Uterus (tissue), 4 donors: Measurements from ENCODE around the gene KLHL21. TPM values are rescaled to one million over a fixed set of nuclear protein-coding genes. Genes with fewer than 3 reads are reported as not detected.
A peak's percentile ranks its signal among the peaks of the same experiment; 100 is the strongest.

ENCODE experiments used
- DNase-seq, 2 donors: peaks; one replicate each; pipeline ENCODE4 v3.0.0-alpha.2; 2019 to 2020
- H3K27ac ChIP-seq, 2 donors: fragments of 200-600 bp; sonication (generic); 1 replicate in 1 of 2; 2 replicates in 1 of 2; pipeline ENCODE4 v1.5.1; 2016 to 2018
- H3K27me3 ChIP-seq, 2 donors: fragments of 200-600 bp; sonication (generic); one replicate each; pipeline ENCODE4 v1.5.1; 2018 to 2019; ENCODE audit warnings: control low read depth in 1 of 2
- H3K36me3 ChIP-seq, 2 donors: fragments of 200-600 bp; sonication (generic); one replicate each; pipeline ENCODE4 v1.5.1; 2019; ENCODE audit warnings: control low read depth in 1 of 2
- H3K4me1 ChIP-seq, 2 donors: fragments of 200-600 bp; sonication (generic); one replicate each; pipeline ENCODE4 v1.5.1; 2018 to 2019; ENCODE audit warnings: control low read depth in 1 of 2
- H3K4me3 ChIP-seq, 2 donors: fragments of 200-600 bp; sonication (generic); 1 replicate in 1 of 2; 2 replicates in 1 of 2; pipeline ENCODE4 v1.5.1; 2018 to 2019; ENCODE audit warnings: mild to moderate bottlenecking in 1 of 2
- H3K9me3 ChIP-seq, 2 donors: fragments of 200-600 bp; sonication (generic); one replicate each; pipeline ENCODE4 v1.5.1; 2019; ENCODE audit warnings: control low read depth in 1 of 2
- CTCF ChIP-seq, 4 experiments: fragments of 200-600 bp in 2 of 4; fragments of 450-650 bp in 2 of 4; sonication (generic) in 2 of 4; IDR thresholded peaks; one replicate each; pipeline ENCODE4 v1.5.1; 2016 to 2019; ENCODE audit warnings: antibody characterized with exemption in 4 of 4, mild to moderate bottlenecking in 2 of 4, moderate library complexity in 1 of 4
- POLR2A ChIP-seq, 2 donors: fragments of 450-650 bp; IDR thresholded peaks; one replicate each; pipeline ENCODE4 v1.6.1; 2016; ENCODE audit warnings: antibody characterized with exemption in 2 of 2, mild to moderate bottlenecking in 1 of 2, moderate library complexity in 1 of 2
- intact Hi-C: fragments of 100-400 bp; cut with DNase I; formaldehyde crosslinking; loops from one replicate; pipeline ENCODE4 v1.15.1; 2023; ENCODE audit warnings: low total_unique reads
- total RNA-seq, 4 donors: library from RNA; depleted of rRNA in 3 of 4; stranded (reverse); fragments of >200 nt in 3 of 4; gene quantifications; one replicate each; pipeline versions ENCODE4 v1.1.0 to v1.2.4, GENCODE V29; 2014 to 2023
- donor health status: DM: yes; HTN: yes; CAD: no.

KLHL21 gene
- total RNA-seq, 4 donors from 2014 or later: 17.4 to 31.1 (median 20.6) TPM

DNA sequence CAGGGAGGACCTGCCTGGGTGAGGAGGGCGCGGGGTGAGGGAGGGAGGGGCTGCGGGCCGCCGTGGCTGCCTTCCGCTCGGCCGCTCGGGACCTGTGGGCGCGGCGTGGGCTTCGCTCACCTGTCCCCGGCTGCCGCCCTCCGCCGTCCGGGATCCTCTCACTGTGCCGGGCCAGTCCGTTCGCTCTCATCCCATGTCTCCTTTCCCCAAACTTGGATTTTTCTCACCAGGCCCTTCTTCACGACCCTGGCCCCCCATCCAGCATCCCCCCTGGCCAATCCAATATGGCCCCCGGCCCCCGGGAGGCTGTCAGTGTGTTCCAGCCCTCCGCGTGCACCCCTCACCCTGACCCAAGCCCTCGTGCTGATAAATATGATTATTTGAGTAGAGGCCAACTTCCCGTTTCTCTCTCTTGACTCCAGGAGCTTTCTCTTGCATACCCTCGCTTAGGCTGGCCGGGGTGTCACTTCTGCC lies 22.5 kb downstream of the KLHL21 start:
- H3K36me3 ChIP-seq: no peaks in the 10 kb centered on the region
- H3K27ac ChIP-seq: peak overlapping the region; percentile 91 to 94
- TF ChIP-seq CTCF (IDR thresholded peaks at IDR 0.05): no peak
- TF ChIP-seq POLR2A (IDR thresholded peaks at IDR 0.05): no peak
- peaks cover 0 to 9% of the 10 kb centered on the region in 2 donors for H3K4me1 ChIP-seq
- no peaks in the 10 kb centered on the region for H3K9me3 ChIP-seq
- DNase-seq: no peak
- no peaks in the 10 kb centered on the region for H3K27me3 ChIP-seq
- H3K4me3 ChIP-seq: peak overlapping the region; percentile 69 to 85
- intact Hi-C loops: no loop called here

GRCh38 chr1:6579374-6580118 lies 23.1 kb downstream of the KLHL21 start, which contains the start of gene ZBTB48:
ZBTB48 (plus strand) TSS chr1:6579994; CDS start chr1:6580610, 616 bp downstream.
- DNase-seq: peak; percentile 99 to 100
- Histone ChIP-seq H3K4me3 (peak within 1 kb of the TSS; percentile 69 to 85), H3K4me1 (peaks cover 0 to 9% of the 10 kb centered on the region in 2 donors), H3K9me3 (no peaks in the 10 kb centered on the region), H3K36me3 (no peaks in the 10 kb centered on the region), H3K27me3 (no peaks in the 10 kb centered on the region), H3K27ac (peak within 1 kb of the TSS; percentile 91 to 94)
- TF ChIP-seq POLR2A (IDR thresholded peaks at IDR 0.05) (peak; percentile 95 to 96), CTCF (IDR thresholded peaks at IDR 0.05) (peak in 1 of 4 experiments; percentile 12)
- intact Hi-C loops: no loop called here

- H3K27me3 ChIP-seq: no peaks in the 10 kb centered on the region
- no peaks in the 10 kb centered on the region for H3K36me3 ChIP-seq
- H3K4me1 ChIP-seq: peaks cover 0 to 9% of the 10 kb centered on the region in 2 donors
- intact Hi-C loops: no loop called here
- TF ChIP-seq POLR2A (IDR thresholded peaks at IDR 0.05): no peak
- no peak for TF ChIP-seq CTCF (IDR thresholded peaks at IDR 0.05)
- no peaks in the 10 kb centered on the region for H3K9me3 ChIP-seq
- peak overlapping the region in 1 of 2 donors; percentile 69 for H3K4me3 ChIP-seq
- H3K27ac ChIP-seq: peak overlapping the region; percentile 91 to 94
- DNase-seq: no peak
These were observed 23.9 kb downstream of the KLHL21 start for GRCh38 chr1:6578624-6579373.

- DNase-seq: no peak
- Histone ChIP-seq H3K4me3 (no peak overlapping the region), H3K4me1 (peaks cover 0 to 9% of the 10 kb centered on the region in 2 donors), H3K27me3 (no peaks in the 10 kb centered on the region), H3K9me3 (no peaks in the 10 kb centered on the region), H3K27ac (no peak overlapping the region), H3K36me3 (no peaks in the 10 kb centered on the region)
- TF ChIP-seq CTCF (IDR thresholded peaks at IDR 0.05) (no peak), POLR2A (IDR thresholded peaks at IDR 0.05) (no peak)
- intact Hi-C loops: no loop called here
These were observed 24.7 kb downstream of the KLHL21 start for GRCh38 chr1:6577831-6578525.
